Kidney (tissue), 14 donors: ENCODE results near the gene LRRD1. TPM values are rescaled to one million over a fixed set of nuclear protein-coding genes. Genes with fewer than 3 reads are reported as not detected.
"Not testable (repeated sequence)": the region's sequence is repeated elsewhere in the genome, so short reads cannot be mapped to it uniquely, and the experiment has no call there.

Experiments used
- DNase-seq, 5 donors: peaks; one replicate each; pipeline ENCODE4 v3.0.0-alpha.2; 2013 to 2020
- FAIRE-seq: peaks from 2 replicates; lab custom pipeline; 2012; peaks lifted over from hg19 to GRCh38; lab: Jason Lieb, UNC
- H3K27ac ChIP-seq, 2 donors: one replicate each; pipeline ENCODE4 v1.7.0; 2013; ENCODE audit warnings: low read depth in 2 of 2, low read length in 2 of 2, inconsistent platforms in 1 of 2
- H3K27me3 ChIP-seq: one replicate; pipeline ENCODE4 v1.7.1; 2013; ENCODE audit warnings: low read length, inconsistent platforms; ENCODE audit not compliant: control insufficient read depth, insufficient read depth
- H3K36me3 ChIP-seq, 3 donors: one replicate each; pipeline versions ENCODE4 v1.7.0 to v1.7.1; 2013; ENCODE audit warnings: low read length in 3 of 3, control low read depth in 1 of 3, inconsistent platforms in 1 of 3; ENCODE audit not compliant: insufficient read depth in 3 of 3, control insufficient read depth in 2 of 3
- H3K4me1 ChIP-seq, 3 donors: one replicate each; pipeline versions ENCODE4 v1.7.0 to v1.7.1; 2013; ENCODE audit warnings: low read length in 3 of 3, inconsistent platforms in 1 of 3, low read depth in 1 of 3; ENCODE audit not compliant: control insufficient read depth in 2 of 3, insufficient read depth in 2 of 3
- H3K4me3 ChIP-seq, 3 donors: one replicate each; pipeline versions ENCODE4 v1.7.0 to v1.8.1; 2013; ENCODE audit warnings: low read length in 3 of 3, control low read depth in 1 of 3, inconsistent platforms in 1 of 3
- H3K9ac ChIP-seq, 3 donors: one replicate each; pipeline versions ENCODE4 v1.7.0 to v1.7.1; 2013; ENCODE audit warnings: low read length in 3 of 3, control low read depth in 1 of 3, inconsistent platforms in 1 of 3
- H3K9me3 ChIP-seq, 3 donors: one replicate each; pipeline versions ENCODE4 v1.7.0 to v1.7.1; 2013; ENCODE audit warnings: low read length in 3 of 3, control low read depth in 1 of 3, inconsistent platforms in 1 of 3; ENCODE audit not compliant: control insufficient read depth in 2 of 3, insufficient read depth in 1 of 3
- CTCF ChIP-seq: IDR thresholded peaks from 3 replicates; pipeline ENCODE4 v1.5.1; 2012; ENCODE audit warnings: mild to moderate bottlenecking, moderate library complexity, borderline replicate concordance; ENCODE audit not compliant: insufficient read depth; ENCODE audit errors: extremely low read depth
- intact Hi-C: fragments of 100-400 bp; cut with DNase I; formaldehyde crosslinking; loops from one replicate; pipeline ENCODE4 v1.11.1; 2022
- polyA plus RNA-seq: library from polyadenylated mRNA; stranded (reverse); fragments of 350-450 nt; fragmentation: Illumina TruSeq; extraction: RNeasy Lipid Tissue Mini Kit (QIAGEN cat#74804); gene quantifications from one replicate; pipeline ENCODE4 v1.2.3, GENCODE V29; 2014; ENCODE audit warnings: low read depth, low replicate concordance; ENCODE audit not compliant: insufficient read depth
- total RNA-seq: library from RNA; stranded (reverse); fragmentation: NEBNext Ultra II Directional; extraction: Animal tissue kit (Norgen Biotek cat#: 25700); gene quantifications from one replicate; pipeline ENCODE4 v1.2.1, GENCODE V29; 2021
- donor health status: control.
- donor health status: control.
- donor health status: control.
- donor health status: control.
- donor health status: control.
- donor health status: DM: yes; HTN: yes; CAD: no.
- donor health status: Normal renal cell carcinoma (clear cell type).

Gene LRRD1
- total and polyA plus RNA-seq, 2 donors from 2014 or later: 0.25 TPM; not detected in 1

GRCh38 chr7:92149736-92150239, 29.2 kb downstream of the LRRD1 start:
- DNase-seq (no peak), FAIRE-seq (no peak)
- Histone ChIP-seq H3K27ac (no peak overlapping the region), H3K36me3 (no peaks in the 10 kb centered on the region), H3K4me3 (no peak overlapping the region), H3K27me3 (no peaks in the 10 kb centered on the region), H3K9me3 (no peaks in the 10 kb centered on the region), H3K4me1 (no peaks in the 10 kb centered on the region), H3K9ac (no peak overlapping the region)
- no peak for TF ChIP-seq CTCF
- intact Hi-C loops: no loop called here

DNA sequence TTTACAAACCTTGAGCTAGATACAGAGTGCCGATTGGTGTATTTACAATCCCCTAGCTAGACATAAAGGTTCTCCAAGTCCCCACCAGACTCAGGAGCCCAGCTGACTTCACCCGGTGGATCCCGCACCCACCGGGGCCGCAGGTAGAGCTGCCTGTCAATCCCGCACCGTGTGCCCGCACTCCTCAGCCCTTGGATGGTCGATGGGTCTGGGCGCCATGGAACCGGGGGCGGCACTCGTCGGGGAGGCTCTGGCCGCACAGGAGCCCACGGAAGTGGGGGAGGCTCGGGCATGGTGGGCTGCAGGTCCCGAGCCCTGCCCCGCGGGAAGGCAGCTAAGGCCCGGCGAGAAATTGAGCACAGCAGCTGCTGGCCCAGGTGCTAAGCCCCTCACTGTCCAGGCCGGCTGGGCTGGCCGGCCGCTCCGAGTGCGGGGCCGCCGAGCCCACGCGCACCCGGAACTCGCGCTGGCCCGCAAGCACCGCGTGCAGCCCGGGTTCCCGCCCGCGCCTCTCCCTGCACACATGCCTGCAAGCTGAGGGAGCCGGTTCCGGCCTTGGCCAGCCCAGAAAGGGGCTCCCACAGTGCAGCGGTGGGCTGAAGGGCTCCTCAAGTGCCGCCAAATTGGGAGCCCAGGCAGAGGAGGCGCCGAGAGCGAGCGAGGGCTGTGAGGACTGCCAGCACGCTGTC, 35.6 kb downstream of the LRRD1 start:
- H3K4me1 ChIP-seq, H3K9ac ChIP-seq, H3K4me3 ChIP-seq, H3K27ac ChIP-seq, H3K36me3 ChIP-seq, FAIRE-seq, H3K9me3 ChIP-seq, H3K27me3 ChIP-seq, intact Hi-C loops: not testable (repeated sequence)
- peak in 1 of 5 donors; percentile 61 for DNase-seq

DNA sequence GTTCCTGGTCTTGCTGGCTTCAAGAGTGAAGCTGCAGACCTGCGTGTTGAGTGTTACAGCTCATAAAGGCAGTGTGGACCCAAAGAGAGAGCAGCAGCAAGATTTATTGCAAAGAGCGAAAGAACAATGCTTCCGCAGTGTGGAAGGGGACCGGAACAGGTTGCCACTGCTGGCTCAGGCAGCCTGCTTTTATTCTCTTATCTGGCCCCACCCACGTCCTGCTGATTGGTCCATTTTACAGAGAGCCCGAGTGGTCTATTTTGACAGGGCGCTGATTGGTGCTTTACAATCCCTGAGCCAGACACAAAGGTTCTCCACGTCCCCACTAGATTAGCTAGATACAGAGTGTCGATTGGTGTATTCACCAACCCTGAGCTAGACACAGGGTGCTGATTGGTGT, 36.2 kb downstream of the LRRD1 start:
- intact Hi-C loops, FAIRE-seq, H3K9me3 ChIP-seq, DNase-seq, H3K4me1 ChIP-seq, H3K27ac ChIP-seq, H3K36me3 ChIP-seq, H3K27me3 ChIP-seq, H3K9ac ChIP-seq, H3K4me3 ChIP-seq: not testable (repeated sequence)

DNA sequence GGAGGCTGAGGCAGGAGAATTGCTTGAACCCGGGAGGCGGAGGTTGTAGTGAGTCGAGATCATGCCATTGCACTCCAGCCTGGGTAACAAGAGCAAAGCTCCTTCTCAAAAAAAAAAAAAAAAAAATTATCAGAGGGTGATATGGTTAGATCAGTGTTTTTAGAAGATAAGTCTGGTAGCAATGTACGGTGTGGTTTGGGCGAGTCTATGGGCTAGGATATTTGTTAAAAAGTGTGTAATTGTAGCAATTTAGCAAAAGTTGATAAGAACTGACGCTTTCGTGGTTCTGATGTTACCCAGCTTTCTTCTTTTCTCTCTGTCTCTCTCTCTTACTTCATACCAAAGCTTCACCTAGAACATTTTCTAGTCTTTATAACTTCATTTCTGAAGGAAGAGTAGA, 37.8 kb downstream of the LRRD1 start:
- Histone ChIP-seq H3K4me1 (no peaks in the 10 kb centered on the region), H3K9me3 (no peaks in the 10 kb centered on the region), H3K36me3 (no peaks in the 10 kb centered on the region), H3K4me3 (no peak overlapping the region), H3K9ac (no peak overlapping the region), H3K27me3 (no peaks in the 10 kb centered on the region), H3K27ac (no peak overlapping the region)
- FAIRE-seq (no peak), DNase-seq (no peak)
- TF ChIP-seq CTCF: no peak
- intact Hi-C loops: no loop called here
